T-helper 1 cell treated with Interleukin-12 subunit alpha and Interleukin-12 subunit beta and Interleukin-4 antibody, amounts not matched to agents 30 μg/mL and 1 μg/mL, for 36 hours (primary cell): ENCODE data around the gene ADGRV1.
"Not testable (repeated sequence)": the region's sequence is repeated elsewhere in the genome, so short reads cannot be mapped to it uniquely, and the experiment has no call there.

ENCODE experiments used
- H3K27ac Mint-ChIP-seq: one replicate; pipeline ENCODE4 v1.8.0; 2021; ENCODE audit warnings: mild to moderate bottlenecking, mixed read lengths
- H3K27me3 Mint-ChIP-seq: one replicate; pipeline ENCODE4 v1.8.0; 2021; ENCODE audit warnings: low read depth, mixed read lengths
- H3K36me3 Mint-ChIP-seq: one replicate; pipeline ENCODE4 v1.8.0; 2021; ENCODE audit warnings: low read depth, mixed read lengths
- H3K4me1 Mint-ChIP-seq: one replicate; pipeline ENCODE4 v1.8.0; 2021; ENCODE audit warnings: low read depth, mixed read lengths
- H3K4me3 Mint-ChIP-seq: one replicate; pipeline ENCODE4 v1.8.0; 2021; ENCODE audit warnings: mild to moderate bottlenecking, moderate library complexity, mixed read lengths
- H3K9me3 Mint-ChIP-seq: one replicate; pipeline ENCODE4 v1.8.0; 2021; ENCODE audit warnings: mixed read lengths

Gene ADGRV1

DNA sequence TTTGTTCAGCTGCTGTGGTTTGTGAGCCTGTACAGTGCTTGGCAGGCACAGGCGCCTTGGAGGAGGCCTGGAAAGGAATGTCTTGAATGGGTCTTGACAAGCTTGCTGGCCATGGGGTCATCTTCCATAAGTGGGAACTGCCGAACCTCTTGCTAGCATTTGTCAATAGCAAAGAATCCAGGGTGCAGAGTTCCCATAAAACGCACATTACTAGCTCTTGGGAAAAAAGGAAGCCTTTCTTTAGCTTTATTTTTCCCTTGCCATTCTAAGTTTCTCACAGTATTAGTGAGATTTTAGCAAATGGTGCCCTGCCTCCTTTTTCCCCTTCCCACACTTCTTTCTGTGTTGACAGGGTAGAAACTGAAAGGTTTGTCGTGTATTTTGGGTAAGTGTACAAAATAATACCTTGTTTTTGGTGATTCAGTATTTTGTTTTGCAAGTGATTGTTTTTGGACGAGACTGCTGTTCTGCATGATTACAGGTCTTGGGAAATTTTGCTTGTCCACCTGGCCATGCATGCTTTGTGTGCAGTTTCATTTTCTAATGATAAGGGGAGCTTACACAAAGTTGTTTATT is 82.0 kb downstream of the ADGRV1 start:
- Mint-ChIP-seq H3K27ac (no peak overlapping the region), H3K4me1 (no peaks in the 10 kb centered on the region), H3K9me3 (no peaks in the 10 kb centered on the region), H3K36me3 (no peaks in the 10 kb centered on the region), H3K4me3 (no peak overlapping the region), H3K27me3 (no peaks in the 10 kb centered on the region)

DNA sequence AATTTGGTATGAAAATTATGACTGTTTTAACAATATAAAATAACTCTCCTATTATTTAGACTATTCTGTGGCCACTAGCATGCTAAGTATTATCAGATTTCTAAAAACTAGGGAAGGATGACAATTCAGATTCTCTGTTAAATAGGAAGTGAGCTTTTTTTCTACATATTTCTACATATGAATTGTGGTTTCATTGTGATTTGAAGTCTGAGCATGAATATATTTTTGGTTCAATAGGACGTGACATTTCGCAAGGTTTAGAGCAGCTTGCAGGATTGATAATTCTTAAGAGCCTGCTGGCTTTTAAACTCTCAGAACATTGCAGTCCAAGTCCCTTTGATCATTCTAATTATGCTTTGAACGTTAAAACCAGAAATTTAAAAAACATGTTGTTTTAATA is 82.9 kb downstream of the ADGRV1 start:
- H3K4me1 Mint-ChIP-seq = no peaks in the 10 kb centered on the region
- H3K27me3 Mint-ChIP-seq = no peaks in the 10 kb centered on the region
- H3K27ac Mint-ChIP-seq = no peak overlapping the region
- no peak overlapping the region for H3K4me3 Mint-ChIP-seq
- no peaks in the 10 kb centered on the region for H3K36me3 Mint-ChIP-seq
- no peaks in the 10 kb centered on the region for H3K9me3 Mint-ChIP-seq

DNA sequence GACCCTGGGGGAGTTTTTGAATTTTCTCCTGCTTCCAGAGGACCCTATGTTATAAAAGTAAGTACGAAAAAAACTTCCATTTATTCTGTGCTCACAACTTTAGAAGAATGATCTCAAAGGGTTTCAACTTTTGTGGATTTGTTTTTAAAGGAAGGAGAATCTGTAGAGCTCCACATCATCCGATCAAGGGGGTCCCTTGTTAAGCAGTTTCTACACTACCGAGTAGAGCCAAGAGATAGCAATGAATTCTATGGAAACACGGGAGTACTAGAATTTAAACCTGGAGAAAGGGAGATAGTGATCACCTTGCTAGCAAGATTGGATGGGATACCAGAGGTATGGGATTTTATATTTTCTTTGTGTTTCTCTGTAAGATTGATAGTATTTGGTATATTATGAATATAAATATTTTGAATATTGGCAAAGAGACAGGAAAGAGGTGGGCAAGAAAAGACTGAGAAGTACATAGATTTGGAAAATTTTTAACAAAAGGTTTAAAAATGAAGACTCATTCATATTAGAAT is 84.2 kb downstream of the ADGRV1 start:
- H3K27ac Mint-ChIP-seq = no peak overlapping the region
- no peaks in the 10 kb centered on the region for H3K27me3 Mint-ChIP-seq
- H3K4me1 Mint-ChIP-seq = no peaks in the 10 kb centered on the region
- no peaks in the 10 kb centered on the region for H3K9me3 Mint-ChIP-seq
- H3K4me3 Mint-ChIP-seq = no peak overlapping the region
- H3K36me3 Mint-ChIP-seq = no peaks in the 10 kb centered on the region

DNA sequence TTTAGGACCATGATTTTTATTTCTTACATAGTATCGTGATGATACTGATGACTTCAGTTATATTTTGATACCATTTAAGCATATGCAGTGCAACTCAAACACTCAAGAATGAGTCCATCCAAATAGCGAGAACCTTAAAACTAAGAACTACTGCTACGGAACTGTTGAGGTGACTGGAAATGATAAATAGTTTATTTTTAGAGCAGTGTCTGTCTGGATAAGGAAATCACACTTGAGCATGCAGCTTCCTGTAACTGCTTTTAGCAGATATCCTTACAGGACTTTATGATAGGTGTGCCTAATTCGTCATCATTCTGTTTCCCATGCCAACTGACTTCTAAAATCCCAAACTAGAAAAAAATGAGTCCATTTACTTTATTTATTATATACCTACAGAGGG is 85.5 kb downstream of the ADGRV1 start:
- Mint-ChIP-seq H3K27ac (no peak overlapping the region), H3K9me3 (no peaks in the 10 kb centered on the region), H3K4me3 (no peak overlapping the region)

DNA sequence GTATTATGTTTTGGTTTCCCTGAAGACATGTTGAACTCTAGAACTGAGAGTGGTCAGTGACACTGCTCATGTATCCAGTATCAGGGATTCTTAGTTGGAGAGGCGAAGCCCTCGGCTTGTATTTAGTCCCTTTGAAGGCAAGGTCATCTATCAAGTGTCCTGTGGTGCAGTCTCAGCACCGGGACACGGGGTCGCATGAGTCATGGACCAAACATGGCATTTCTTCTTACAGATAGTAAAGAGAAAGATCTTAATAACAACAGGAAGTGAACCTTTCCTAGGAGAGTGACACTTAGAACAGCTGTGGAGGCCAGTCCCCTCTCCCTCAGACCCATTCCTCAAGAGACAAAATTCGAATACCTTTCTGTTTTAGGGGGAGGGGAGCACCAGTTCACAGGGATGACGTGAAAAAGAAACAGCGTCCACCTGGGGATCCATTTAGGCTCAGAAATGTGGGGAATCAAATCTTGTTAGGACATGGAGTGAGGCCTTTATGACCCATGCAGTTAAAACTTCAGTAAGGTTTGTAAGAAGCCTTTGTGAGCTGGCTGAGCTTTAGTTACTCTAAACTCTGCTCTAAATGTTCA is 86.5 kb downstream of the ADGRV1 start:
- no peaks in the 10 kb centered on the region for H3K27me3 Mint-ChIP-seq
- no peak overlapping the region for H3K4me3 Mint-ChIP-seq
- no peaks in the 10 kb centered on the region for H3K4me1 Mint-ChIP-seq
- H3K36me3 Mint-ChIP-seq = no peaks in the 10 kb centered on the region
- no peak overlapping the region for H3K27ac Mint-ChIP-seq
- H3K9me3 Mint-ChIP-seq = no peaks in the 10 kb centered on the region

More for the DNA sequence above, 85.5 kb downstream of the ADGRV1 start:
- Mint-ChIP-seq H3K27me3 (no peaks in the 10 kb centered on the region), H3K36me3 (no peaks in the 10 kb centered on the region), H3K4me1 (no peaks in the 10 kb centered on the region)

DNA sequence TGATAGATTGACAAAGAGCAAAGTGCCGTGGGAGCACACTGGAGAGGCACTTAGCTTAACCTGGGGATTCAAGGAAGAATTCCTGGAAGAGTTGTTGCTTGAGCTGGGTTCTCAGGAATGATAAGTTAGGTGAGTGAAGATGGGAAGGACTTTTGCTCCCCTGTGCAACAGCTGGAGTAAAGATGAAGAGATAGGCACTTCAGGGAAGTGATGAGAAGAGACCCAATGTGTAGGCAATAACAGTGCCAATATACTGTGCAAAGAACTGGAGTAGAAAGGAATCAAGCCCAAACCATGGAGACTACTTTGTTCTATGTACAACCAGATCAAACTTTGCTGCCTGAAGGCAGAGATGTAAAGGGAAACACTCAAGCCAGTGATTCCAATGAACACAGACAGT is 92.2 kb downstream of the ADGRV1 start:
- Mint-ChIP-seq H3K4me3 (no peak overlapping the region), H3K9me3 (no peaks in the 10 kb centered on the region), H3K27me3 (no peaks in the 10 kb centered on the region), H3K4me1 (no peaks in the 10 kb centered on the region), H3K36me3 (no peaks in the 10 kb centered on the region), H3K27ac (no peak overlapping the region)

DNA sequence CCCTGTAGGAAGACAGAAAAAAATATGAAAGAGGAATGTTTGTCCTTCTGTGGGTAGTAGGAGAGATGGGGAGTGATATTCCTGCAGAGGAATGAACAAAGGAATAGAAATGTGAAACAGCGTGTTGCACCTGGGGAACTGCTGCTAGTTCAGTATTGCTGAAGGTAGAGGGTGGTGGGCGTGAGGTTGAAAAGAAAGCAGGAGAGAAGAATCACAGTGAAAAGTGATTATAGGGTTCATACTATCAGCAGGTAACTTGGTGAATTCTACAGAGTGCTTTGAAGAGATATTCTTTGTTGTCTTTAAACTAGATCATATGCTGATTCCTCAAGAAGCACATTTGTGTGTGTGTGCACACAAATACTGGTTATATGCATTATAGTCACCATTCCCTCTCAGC is 95.6 kb downstream of the ADGRV1 start:
- no peaks in the 10 kb centered on the region for H3K27me3 Mint-ChIP-seq
- no peaks in the 10 kb centered on the region for H3K4me1 Mint-ChIP-seq
- H3K27ac Mint-ChIP-seq = no peak overlapping the region
- no peak overlapping the region for H3K4me3 Mint-ChIP-seq
- no peaks in the 10 kb centered on the region for H3K36me3 Mint-ChIP-seq
- no peaks in the 10 kb centered on the region for H3K9me3 Mint-ChIP-seq

DNA sequence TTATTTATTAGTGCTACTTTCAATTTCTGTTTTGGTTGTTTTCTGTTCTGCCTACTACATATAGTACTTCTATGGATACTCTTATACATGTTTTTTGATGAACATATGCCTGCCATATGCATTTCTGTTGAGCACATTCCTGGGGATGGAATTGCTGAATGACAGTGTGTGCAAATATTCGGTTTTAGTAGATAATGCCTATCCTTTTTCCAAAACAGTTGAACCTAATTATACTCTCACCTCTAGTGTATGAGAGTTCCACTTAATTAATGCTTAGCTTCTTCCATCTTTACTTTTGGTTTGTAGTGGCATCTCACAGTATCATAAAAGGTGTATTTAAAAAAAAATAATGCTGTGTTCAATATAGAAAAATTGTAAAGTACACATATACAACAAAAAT is 96.8 kb downstream of the ADGRV1 start:
- Mint-ChIP-seq H3K27me3 (no peaks in the 10 kb centered on the region), H3K27ac (no peak overlapping the region), H3K4me1 (no peaks in the 10 kb centered on the region), H3K4me3 (no peak overlapping the region), H3K36me3 (no peaks in the 10 kb centered on the region), H3K9me3 (no peaks in the 10 kb centered on the region)

DNA sequence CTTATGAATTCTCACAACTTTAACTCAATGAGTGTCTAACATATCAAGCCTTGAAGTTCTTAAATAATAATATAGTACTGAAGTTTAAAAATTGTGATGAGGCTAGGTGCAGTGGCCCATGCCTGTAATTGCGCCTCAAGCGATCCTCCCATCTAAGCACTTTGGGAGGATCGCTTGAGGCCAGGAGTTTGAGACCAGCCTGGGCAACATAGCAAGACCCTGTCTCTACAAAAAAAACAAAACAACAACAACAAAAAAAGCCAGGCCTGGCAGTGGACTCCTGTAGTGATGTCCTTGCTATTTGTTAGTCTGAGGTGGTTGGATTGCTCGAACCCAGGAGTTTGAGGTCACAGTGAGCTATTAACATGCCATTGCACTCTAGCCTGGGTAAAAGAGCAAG is 98.4 kb downstream of the ADGRV1 start:
- no peak overlapping the region for H3K4me3 Mint-ChIP-seq
- H3K9me3 Mint-ChIP-seq = no peaks in the 10 kb centered on the region
- no peaks in the 10 kb centered on the region for H3K36me3 Mint-ChIP-seq
- H3K27ac Mint-ChIP-seq = no peak overlapping the region
- H3K27me3 Mint-ChIP-seq = no peaks in the 10 kb centered on the region
- H3K4me1 Mint-ChIP-seq = no peaks in the 10 kb centered on the region

DNA sequence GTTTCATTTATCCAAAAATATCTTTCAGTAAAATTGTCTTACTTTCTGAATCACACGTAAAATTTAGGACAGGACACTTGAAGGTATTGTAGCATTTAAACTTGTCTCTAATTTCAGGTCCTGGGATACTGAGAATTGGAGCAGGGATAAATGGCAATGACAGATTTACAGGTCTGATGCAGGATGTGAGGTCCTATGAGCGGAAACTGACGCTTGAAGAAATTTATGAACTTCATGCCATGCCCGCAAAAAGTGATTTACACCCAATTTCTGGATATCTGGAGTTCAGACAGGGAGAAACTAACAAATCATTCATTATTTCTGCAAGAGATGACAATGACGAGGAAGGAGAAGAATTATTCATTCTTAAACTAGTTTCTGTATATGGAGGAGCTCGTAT is 99.2 kb downstream of the ADGRV1 start:
- Mint-ChIP-seq H3K4me1 (no peaks in the 10 kb centered on the region), H3K36me3 (no peaks in the 10 kb centered on the region), H3K27me3 (no peaks in the 10 kb centered on the region), H3K4me3 (no peak overlapping the region), H3K27ac (no peak overlapping the region), H3K9me3 (no peaks in the 10 kb centered on the region)

DNA sequence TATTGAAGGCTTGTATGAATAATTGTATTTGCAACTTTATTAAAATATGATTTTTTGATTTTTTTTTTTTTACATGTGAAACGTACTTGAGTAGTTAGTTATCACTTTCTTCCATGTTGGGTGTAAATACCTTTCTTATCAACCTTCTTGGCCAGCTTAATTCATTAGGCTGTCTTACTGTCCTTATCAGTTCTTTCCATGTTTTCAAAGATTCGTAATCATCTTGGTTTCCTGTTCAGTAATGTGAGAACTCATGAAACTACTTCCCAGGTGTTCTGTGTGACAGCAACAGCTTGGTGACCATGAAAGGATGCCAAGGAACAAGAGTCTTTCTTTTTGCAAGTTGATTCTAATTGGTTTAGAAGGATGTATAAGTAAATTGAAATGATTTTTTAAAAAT is 100.0 kb downstream of the ADGRV1 start:
- H3K36me3 Mint-ChIP-seq = no peaks in the 10 kb centered on the region
- H3K9me3 Mint-ChIP-seq = no peaks in the 10 kb centered on the region
- H3K27ac Mint-ChIP-seq = no peak overlapping the region
- H3K4me1 Mint-ChIP-seq = no peaks in the 10 kb centered on the region
- H3K4me3 Mint-ChIP-seq = no peak overlapping the region
- H3K27me3 Mint-ChIP-seq = no peaks in the 10 kb centered on the region

DNA sequence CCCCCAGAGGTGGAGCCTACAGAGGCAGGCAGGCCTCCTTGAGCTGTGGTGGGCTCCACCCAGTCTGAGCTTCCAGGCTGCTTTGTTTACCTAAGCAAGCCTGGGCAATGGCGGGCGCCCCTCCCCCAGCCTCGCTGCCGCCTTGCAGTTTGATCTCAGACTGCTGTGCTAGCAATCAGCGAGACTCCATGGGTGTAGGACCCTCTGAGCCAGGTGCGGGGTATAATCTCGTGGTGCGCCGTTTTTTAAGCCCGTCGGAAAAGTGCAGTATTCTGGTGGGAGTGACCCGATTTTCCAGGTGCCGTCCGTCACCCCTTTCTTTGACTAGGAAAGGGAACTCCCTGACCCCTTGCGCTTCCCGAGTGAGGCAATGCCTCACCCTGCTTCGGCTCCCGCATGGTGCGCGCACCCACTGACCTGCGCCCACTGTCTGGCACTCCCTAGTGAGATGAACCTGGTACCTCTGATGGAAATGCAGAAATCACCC is 109.5 kb downstream of the ADGRV1 start:
- not testable (repeated sequence) for H3K27ac Mint-ChIP-seq, H3K4me1 Mint-ChIP-seq, H3K9me3 Mint-ChIP-seq, H3K27me3 Mint-ChIP-seq, H3K4me3 Mint-ChIP-seq, H3K36me3 Mint-ChIP-seq

DNA sequence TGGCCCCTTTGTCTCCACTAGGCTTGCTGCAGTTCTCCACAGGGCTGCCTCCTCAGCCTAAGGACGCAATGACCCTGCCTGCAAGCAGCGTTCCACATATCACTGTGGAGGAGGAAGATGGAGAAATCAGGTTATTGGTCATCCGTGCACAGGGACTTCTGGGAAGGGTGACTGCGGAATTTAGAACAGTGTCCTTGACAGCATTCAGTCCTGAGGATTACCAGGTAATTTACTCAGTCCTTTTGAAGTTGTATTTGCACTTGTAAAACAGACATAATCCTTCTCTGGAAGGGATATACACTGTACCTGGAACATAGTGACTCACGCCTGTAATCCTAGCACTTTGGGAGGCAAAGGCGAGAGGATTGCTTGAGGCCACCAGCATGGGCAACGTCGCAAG is 116.6 kb downstream of the ADGRV1 start:
- Mint-ChIP-seq H3K9me3 (no peaks in the 10 kb centered on the region), H3K27me3 (no peaks in the 10 kb centered on the region), H3K27ac (no peak overlapping the region), H3K4me1 (no peaks in the 10 kb centered on the region), H3K36me3 (no peaks in the 10 kb centered on the region), H3K4me3 (no peak overlapping the region)

DNA sequence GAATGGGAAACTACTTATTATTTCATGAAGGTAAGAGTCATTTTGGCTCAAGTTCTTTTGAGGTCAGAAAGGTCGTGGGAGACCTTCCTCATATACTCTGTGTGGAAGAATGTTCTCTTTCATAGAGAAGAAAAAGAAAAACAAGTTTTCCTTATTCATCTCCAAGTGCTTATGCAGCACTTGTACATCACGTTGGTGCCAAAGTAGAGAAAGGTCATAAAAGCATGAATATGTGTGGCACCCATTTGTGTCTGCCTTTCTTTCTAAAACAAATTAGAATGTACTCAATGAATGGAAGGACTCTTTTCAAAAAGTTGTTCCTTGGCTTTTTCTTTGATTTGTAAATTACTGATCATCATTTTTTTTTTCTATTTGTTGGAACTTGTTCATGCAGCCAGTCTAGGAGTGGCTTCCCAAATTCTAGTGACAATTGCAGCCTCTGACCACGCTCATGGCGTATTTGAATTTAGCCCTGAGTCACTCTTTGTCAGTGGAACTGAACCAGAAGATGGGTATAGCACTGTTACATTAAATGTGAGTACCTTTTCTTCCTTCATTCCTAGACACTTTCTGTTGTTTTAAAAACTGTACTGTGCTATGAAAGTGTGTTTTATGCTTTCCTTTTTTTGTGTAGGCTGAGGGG is 122.4 kb downstream of the ADGRV1 start:
- Mint-ChIP-seq H3K27ac (no peak overlapping the region), H3K4me3 (no peak overlapping the region), H3K4me1 (no peaks in the 10 kb centered on the region), H3K9me3 (peaks cover 4% of the 10 kb centered on the region), H3K27me3 (no peaks in the 10 kb centered on the region), H3K36me3 (no peaks in the 10 kb centered on the region)

DNA sequence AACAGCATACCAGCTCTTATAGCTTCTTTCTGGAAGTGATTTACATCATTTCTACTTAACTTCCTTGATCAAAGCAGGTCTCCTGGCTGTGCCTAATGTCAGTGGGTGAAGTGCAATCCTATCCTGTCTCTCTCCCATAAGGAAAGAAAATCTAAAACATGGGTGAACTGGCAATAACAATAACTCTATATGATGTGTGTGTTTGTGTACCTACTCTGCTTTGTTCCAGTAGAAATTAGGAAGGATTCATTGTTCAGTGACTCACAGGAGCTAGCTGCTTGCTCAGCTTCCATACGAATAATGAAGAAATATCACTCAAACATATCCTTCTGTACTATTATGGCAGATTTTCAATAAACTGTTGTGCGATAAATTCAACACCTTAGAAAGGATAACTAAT is 123.7 kb downstream of the ADGRV1 start:
- Mint-ChIP-seq H3K4me1 (no peaks in the 10 kb centered on the region), H3K27me3 (no peaks in the 10 kb centered on the region), H3K36me3 (no peaks in the 10 kb centered on the region), H3K9me3 (peaks cover 4% of the 10 kb centered on the region), H3K27ac (no peak overlapping the region), H3K4me3 (no peak overlapping the region)
